ENCODE data around the gene ATF6. TPM values are rescaled to one million over a fixed set of nuclear protein-coding genes. Genes with fewer than 3 reads are reported as not detected.

ATF6 gene
- total and polyA plus RNA-seq, 2 of the 8 experiments (the other 6 are each of a cell fraction or from before 2014, with no cell fraction given) = 4.6 to 10.0 TPM

- TF ChIP-seq CHD7 (IDR thresholded peaks at IDR 0.05; ENCODE audit: insufficient replicate concordance, low read length) (no peak), TAF7 (optimal IDR thresholded peaks at IDR 0.05; ENCODE audit: borderline replicate concordance, low read depth, low read length) (no peak), TEAD4 (IDR thresholded peaks at IDR 0.05; ENCODE audit: low read depth, low read length) (no peak), JUND (IDR thresholded peaks at IDR 0.05; ENCODE audit: low read length) (no peak), ZNF274 (IDR thresholded peaks at IDR 0.05; ENCODE audit: borderline replicate concordance, extremely low read depth, low read length) (no peak), ATF2 (IDR thresholded peaks at IDR 0.05; ENCODE audit: low read length) (no peak), RXRA (IDR thresholded peaks at IDR 0.05; ENCODE audit: insufficient read depth, low read depth, low read length) (no peak), TAF1 (IDR thresholded peaks at IDR 0.05; ENCODE audit: low read depth, low read length) (no peak)
These were observed 232.7 kb downstream of the ATF6 start (continued) for GRCh38 chr1:161998811-161999210.

Data from H1 (cell line).